GM19025 (cell line): Measurements from ENCODE around the gene GPR85.
"Not testable (repeated sequence)": the region's sequence is repeated elsewhere in the genome, so short reads cannot be mapped to it uniquely, and the experiment has no call there.

Source experiments
- ATAC-seq: cut with Tn5 transposase; IDR thresholded peaks from one replicate; pipeline ENCODE4 v1.9.1; 2021; ENCODE audit warnings: mild to moderate bottlenecking, low read depth, moderate library complexity; ENCODE audit not compliant: unreplicated experiment

The GPR85 gene

GRCh38 chr7:113086431-113086888, at the start of gene GPR85:
TSS of gene GPR85 (minus strand) at chr7:113086827. CDS start at chr7:113084721, 2,106 bp downstream.
- ATAC-seq, result no peak

GRCh38 chr7:113134025-113134424, 47.4 kb upstream of the GPR85 start:
- ATAC-seq, result no peak

GRCh38 chr7:113131367-113131766, 44.7 kb upstream of the GPR85 start:
- no peak for ATAC-seq

- no peak for ATAC-seq
Observed at GRCh38 chr7:113128031-113128430, 41.4 kb upstream of the GPR85 start.

- no peak for ATAC-seq
Observed at GRCh38 chr7:113125728-113126127, 39.1 kb upstream of the GPR85 start.

GRCh38 chr7:113122744-113123143, 36.1 kb upstream of the GPR85 start:
- ATAC-seq, result no peak

- ATAC-seq, result no peak
Observed at GRCh38 chr7:113120647-113121046, 34.0 kb upstream of the GPR85 start.

GRCh38 chr7:113119429-113119828, 32.8 kb upstream of the GPR85 start:
- ATAC-seq, result no peak

- peak; percentile 99 for ATAC-seq
Observed at GRCh38 chr7:113118074-113118959, 31.7 kb upstream of the GPR85 start, which contains the start of gene SMIM30. TSS of gene SMIM30 (minus strand) at chr7:113118554. CDS start at chr7:113117578, 976 bp downstream.

GRCh38 chr7:113117374-113117774, 30.7 kb upstream of the GPR85 start:
- not testable (repeated sequence) for ATAC-seq

GRCh38 chr7:113113912-113114311, 27.3 kb upstream of the GPR85 start:
- ATAC-seq, result peak; percentile 28

GRCh38 chr7:113109718-113110117, 23.1 kb upstream of the GPR85 start:
- no peak for ATAC-seq

GRCh38 chr7:113100121-113100603, 13.5 kb upstream of the GPR85 start:
- ATAC-seq, result no peak

GRCh38 chr7:113099284-113099919, 12.8 kb upstream of the GPR85 start:
- ATAC-seq, result no peak

GRCh38 chr7:113094517-113095249, 8.1 kb upstream of the GPR85 start:
- no peak for ATAC-seq

GRCh38 chr7:113093561-113093960, 6.9 kb upstream of the GPR85 start:
- ATAC-seq, result no peak

GRCh38 chr7:113092762-113093161, 6.1 kb upstream of the GPR85 start:
- no peak for ATAC-seq

- no peak for ATAC-seq
Observed at GRCh38 chr7:113087071-113087998, 708 bp upstream of the GPR85 start.

- ATAC-seq, result no peak
Observed at GRCh38 chr7:113085781-113086390, 741 bp downstream of the GPR85 start.
